HG03159 (cell line): ENCODE data around the gene IRF2.

ENCODE experiments used
- ATAC-seq: cut with Tn5 transposase; IDR thresholded peaks from one replicate; pipeline ENCODE4 v1.9.1; 2021; ENCODE audit warnings: mild to moderate bottlenecking, moderate library complexity; ENCODE audit not compliant: unreplicated experiment

Gene IRF2

DNA sequence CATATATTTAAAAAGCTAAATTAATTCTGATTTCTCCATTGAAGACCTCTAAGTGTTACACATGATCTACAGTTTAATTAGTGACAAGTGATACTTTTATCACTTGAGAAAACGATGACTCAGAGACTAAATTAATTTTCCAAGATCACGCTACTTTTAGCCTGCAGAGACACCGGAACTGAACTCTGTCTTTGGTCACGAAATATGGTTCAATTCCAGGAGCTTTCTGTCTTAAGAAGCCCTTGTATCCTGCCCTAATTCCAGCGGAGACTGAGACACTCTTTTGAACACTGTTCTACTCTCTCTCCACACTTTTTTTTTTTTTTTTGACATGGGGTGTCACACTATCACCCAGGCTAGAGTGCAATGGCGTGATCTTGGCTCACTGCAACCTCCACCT lies 63.6 kb downstream of the IRF2 start:
- no peak for ATAC-seq

DNA sequence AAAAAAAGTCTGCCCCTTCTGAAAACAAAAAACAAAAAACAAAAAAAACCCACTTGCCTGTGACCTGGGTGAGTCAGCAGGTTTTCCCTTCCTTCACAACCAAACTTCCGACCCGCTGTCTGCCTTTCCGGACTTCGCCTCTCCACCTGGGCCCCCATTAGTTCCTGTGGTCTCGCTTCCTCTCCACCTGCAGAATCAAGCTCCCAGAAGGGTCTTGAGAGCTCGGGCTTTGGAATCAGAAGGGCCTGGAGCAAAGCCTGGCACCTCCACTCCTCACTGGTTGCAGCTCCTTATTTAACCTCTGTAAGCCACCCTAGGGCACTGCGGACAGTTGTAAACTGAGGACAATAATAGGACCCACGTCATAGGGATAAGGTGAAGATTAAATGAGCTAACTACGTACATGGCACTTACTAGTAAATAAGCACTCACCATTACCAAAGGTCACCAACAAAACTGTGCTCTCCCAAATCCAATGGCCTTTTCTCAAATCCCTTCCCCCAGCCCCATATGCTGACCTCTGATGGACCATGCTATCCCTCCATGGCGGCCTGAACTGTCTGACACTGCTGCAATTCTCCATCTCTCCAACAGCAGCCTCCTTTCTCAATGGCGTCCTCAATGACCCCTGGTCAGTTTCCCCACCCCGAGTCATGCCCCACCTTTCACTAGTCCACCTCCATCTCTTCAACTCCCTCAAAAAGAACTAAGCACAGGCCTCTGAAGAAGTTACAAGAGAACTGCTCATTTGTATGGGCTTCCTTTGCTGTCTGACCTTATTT lies 64.2 kb downstream of the IRF2 start:
- ATAC-seq: no peak

DNA sequence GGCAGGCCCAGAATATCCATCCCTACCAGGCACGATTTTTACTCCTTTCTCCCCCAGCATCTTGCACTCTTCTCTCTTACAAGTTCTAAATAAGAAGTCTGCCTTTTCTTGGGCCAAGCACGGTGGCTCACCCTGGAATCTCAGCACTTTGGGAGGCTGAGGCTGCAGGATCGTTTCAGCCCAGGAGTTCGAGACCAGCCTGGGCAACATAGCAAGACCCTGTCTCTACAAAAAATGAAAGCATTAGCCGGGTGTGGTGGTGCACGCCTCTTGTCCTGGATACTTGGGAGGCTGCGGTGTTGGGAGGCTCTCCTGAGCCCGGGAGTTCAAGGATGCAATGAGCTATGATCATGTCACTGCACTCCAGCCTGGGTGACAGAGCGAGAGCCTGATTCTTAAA lies 64.8 kb downstream of the IRF2 start:
- no peak for ATAC-seq

DNA sequence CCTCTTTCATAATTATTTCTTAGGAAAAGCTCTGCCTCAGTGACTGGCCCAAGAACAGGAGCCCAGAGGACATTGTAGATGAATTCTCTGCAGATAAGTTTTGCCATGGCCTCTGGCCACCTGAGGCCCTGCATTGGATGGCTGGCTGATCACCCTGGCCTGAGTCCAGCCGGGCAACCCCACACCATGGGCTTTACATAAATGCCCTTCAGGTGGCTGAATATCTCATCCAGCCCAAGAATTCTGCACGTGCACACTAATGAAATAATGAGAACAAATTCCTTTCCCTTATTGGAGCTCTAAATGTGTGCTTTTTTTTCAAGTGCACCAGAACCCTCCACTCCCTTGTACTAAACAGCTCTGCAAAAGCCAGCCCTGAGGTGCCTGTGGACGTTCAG lies 65.7 kb downstream of the IRF2 start:
- ATAC-seq: no peak

DNA sequence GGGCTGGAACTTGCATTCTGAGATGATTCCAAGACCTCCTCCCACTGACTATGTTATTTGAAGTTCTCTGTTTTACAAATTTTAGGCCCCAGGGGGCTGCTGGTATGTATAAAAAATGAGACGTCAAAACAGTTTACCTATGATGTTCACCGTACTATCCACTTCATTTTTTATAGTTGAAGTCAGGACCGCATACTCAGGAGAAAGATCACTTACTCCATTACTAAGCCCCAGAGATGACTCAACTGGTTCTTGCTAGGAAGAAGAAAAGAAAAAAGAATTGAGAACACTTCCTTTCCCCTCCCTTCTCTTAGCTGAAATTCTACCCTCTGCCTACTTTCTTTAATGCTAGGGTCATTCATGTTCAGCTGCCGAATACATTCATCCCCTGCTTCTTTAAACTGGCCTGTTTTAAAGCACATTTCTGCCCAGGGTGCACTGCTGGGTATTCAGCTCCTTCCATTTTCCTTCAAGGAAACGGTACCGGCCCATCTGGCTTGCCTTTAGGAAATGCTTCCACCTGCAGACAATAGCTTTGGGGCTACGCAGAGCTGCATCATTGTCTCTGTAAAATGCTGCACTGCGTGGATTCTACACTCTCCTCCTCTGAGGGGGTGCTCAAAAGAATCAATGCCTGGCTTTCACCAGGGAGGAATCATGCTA lies 66.2 kb downstream of the IRF2 start:
- no peak for ATAC-seq

DNA sequence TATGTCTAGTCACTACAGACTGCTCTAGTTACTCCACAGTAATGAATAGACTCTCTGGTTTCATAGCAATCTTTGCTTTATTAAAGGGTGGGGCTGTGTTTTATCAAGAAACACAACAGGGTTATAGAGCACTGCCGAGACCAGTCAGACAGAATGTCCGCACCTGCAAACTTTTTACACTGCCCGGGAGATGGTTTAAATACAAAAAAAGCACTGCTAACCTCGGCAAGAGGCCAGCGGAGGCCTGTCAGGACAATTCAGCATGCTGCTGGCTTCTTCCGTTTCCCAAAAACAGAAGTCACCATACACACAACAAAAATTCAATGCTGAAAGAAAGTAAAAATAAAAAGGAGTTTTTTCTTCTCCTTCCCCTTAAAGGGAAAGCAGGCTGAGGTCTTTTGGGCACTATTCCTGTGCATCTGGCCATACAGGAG lies 67.4 kb downstream of the IRF2 start:
- no peak for ATAC-seq

DNA sequence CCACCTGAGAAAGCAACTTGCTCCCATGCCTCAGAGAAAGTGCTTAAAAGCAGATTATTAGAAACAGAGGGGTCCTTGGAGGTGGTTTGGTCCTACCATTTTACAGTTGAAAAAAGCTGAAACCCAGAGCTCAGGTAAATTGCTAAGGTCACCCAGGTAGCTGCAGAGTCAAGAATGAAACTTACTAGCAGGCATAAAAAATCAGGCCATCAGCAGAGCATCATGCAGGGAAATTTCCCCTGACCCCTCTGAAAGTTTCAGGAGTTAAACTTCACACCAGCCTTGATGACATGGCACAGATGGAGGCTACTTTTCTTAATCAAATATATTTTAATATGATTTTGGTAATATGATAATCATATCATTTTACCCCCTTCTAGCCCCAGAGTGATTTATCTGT lies 70.3 kb downstream of the IRF2 start:
- no peak for ATAC-seq

DNA sequence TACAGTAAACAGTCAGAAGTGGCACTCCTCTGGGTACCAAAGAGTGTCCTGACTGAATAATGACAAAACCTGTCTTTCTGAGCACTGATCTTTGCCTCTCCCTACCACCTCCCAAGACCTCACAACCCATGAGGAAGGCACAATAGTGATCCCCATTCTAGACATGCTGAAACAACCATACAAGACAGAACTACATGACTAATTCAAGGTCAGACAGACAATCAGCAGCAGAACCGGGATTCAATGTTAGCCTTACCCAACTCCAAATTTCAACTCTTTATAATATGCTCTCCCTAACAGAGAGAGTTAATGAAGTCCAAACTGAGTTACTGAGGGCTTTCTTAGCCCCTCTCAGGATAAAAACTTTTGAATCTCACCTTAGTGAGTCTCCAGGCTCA lies 71.0 kb downstream of the IRF2 start:
- ATAC-seq: no peak

DNA sequence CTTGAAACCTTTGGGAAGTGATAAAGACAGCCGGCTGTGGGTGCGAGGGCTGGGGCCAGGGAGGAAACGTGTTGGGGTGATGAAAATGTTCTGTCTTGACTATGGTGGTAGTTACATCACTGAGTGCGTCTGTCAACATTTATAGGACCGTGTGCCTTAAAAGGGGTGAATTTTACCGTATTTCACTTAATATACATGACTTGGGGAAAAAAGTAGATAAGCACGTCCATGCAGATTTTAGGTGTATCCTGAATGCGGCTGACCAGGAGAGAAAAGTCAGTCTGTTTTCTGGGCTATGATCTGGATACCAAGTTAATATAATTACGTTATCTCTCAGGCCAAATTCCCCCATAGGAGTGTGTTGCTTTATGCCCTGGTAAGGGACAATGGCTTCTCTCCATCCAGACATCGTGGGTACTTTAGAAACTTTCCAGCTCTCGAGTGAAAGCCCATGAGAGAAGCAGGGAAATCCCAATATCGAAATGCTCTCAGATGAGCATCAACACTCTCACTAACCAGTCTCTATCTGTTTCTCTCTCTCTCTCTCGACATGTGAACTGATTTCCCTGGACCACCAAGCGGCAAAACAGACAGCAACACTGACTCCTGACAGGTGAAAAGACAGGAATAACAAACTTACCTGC lies 71.5 kb downstream of the IRF2 start:
- ATAC-seq: no peak

DNA sequence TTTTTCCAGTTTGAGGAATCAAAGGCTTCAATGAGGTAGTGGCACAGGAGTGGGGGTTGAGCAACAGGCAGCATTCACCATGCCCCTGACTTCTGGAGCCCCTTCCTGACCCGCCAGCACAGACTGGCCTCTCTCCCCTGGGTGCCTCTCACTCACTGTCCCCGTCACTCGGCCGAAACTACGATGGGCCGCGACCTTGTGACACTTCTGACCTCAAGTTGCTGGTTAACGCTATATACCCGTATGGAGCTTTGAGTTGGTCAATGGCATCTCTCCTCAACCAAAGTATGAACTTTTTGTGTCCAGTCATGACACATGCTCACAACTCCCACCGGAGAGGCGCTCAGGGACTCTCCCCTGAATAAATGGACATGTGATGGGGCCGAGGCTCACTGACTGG lies 72.1 kb downstream of the IRF2 start:
- ATAC-seq: no peak

DNA sequence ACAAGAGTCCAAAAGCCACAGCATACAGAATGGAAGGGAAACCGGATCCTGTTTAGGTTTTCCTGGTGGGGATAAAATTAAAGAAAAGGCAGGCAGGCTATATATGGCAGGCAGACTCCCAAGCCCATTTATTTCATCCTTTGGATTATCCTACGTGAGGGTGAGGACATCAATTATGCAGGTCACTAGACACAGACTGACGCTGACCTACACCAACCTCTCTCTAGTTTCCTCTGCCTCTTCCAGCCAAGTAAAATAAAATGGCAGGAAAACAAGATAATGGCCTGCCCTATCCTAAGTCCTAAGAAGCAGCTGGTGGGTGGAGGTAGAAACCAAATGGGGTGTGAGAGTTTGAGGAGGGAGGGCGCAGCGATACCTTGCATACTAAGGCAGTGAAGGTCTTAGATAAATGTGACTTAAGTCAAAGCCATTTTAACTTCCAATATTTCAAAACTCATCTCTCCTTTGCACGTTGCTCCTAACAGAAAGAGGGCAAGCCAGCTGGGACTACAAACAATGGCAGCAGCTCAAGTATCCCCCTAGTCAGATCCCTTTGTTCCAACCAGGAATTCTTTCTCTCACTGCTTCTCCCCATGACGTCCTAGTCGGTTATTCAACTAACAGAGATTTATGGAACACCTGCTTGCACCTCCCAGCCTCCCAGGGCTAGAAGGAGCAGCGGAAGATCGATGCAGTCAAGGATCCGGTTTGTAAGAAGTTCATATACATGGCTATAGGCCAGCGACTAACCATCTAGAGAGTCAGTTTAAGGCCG lies 72.8 kb downstream of the IRF2 start:
- ATAC-seq: no peak

DNA sequence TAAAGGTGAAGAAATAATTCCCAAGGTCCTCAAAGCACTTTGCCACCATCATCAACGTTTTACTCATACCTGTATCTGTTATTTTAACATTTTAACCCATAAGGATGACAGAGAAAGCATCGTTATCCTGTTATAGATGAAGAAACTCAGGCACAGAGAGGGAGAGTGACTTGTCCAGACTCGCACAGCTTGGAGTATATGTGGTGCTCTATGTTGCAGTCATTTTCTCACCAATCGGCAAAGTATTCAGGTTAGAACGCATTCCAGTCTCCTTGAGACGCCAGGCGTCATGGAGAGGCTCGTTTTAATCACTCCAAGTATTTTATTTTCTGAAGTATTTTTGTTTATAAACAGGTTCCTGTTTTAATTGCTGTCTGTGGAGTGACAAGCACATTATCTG lies 73.5 kb downstream of the IRF2 start:
- no peak for ATAC-seq

DNA sequence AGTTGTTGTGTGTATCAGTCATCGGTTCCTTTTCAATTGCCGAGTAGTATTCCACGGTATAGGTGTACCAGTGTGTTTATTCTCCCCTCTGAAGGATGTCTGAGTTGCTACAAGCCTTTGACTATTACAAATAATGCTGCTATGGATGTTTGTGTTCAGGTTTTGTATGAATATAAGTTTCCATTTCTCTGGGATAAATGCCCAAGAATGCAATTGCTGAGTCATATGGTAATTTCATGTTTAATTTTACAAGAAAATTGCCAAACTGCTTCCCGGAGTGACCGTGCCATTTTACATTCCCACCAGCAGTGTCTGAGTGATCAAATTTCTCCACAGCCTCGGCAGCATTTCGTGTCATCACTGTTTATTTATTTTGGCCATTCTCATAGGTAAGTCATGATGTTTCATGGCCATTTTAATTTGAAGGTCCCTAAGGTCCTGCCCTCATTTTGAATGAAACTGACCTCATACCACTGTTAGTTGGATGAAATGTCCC lies 73.9 kb downstream of the IRF2 start:
- no peak for ATAC-seq

DNA sequence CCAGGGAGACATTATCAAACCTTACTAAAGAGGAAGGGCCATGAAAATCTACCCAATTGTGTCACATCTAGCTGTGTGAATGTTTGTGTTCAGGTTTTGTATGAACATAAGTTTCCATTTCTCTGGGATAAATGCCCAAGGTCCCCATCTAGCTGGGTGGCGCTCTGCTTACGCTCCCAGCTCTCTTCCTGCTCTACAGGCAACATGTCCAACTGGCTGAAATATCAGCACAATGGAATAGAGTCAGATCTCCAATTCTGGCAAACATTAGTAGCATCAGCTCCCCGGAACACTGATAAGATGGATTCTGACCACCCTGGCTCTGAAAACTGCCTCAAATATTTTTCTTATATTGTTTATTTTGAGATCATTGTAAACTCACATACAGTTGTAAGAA lies 74.8 kb downstream of the IRF2 start:
- no peak for ATAC-seq

DNA sequence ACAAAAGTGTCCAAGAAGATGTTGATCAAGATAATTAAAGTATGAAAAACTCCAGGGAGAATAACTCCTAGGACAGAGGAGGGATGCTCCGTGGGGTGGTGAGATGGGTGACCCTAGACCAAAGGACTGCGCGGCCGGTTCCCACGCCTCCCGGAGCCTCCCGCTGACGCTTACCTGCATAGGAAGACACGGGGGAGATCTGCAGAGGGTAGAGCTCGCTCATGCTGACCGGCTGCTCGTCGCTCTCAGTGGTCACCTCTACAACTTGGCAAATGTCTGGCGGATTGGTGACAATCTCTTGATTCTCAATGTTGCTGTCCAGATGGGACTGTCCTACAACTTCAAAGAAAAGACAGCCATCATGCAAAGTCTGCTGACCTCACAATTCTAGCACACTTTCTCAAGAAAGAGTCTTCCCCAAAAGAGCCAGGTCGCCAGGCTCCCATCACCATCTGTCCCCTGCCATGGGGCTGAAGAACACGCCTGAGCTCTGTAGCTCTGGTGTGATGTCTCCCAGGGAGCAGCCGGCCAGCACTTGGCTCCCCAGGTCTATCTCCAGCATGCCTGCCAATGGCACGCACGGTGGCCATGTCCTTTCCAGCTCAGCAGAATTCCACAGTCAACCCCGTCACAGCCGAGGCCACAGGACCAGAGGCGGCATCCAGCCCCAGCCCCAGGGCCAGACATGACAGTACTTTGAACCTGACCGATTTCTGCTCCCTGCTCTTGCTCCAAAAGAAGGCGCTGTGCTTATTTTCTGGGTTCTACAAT lies 75.4 kb downstream of the IRF2 start:
- ATAC-seq: no peak

DNA sequence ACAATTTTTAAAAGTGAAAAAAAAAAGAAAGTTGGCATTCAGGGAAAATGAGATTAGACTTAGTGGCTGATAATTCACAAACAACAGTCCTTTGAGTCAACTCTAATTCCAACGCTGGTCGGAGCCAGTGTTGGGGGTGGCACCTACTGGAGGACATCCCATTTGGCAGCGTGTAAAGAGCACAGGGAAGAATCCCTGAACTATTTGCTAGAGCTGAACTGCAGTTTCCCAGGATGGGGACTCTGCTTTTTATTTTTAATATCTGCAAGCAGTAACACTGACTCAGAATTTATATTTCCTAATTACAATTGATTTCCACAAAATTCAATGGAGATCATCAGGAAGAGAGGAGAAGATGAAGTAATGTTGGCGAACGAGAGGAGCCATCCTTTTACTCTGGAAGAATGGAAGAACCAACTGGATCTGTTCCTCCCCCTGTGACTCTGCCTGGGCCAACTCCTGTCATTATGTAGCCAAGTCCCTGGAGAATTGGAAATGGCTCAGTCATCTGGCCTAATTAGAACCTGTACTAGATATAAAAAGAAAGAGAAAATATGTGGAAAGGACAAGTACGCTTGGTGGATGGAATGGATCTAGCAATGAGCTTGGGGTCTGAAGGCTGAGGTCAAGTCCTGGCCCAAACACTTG lies 76.7 kb downstream of the IRF2 start:
- ATAC-seq: no peak

DNA sequence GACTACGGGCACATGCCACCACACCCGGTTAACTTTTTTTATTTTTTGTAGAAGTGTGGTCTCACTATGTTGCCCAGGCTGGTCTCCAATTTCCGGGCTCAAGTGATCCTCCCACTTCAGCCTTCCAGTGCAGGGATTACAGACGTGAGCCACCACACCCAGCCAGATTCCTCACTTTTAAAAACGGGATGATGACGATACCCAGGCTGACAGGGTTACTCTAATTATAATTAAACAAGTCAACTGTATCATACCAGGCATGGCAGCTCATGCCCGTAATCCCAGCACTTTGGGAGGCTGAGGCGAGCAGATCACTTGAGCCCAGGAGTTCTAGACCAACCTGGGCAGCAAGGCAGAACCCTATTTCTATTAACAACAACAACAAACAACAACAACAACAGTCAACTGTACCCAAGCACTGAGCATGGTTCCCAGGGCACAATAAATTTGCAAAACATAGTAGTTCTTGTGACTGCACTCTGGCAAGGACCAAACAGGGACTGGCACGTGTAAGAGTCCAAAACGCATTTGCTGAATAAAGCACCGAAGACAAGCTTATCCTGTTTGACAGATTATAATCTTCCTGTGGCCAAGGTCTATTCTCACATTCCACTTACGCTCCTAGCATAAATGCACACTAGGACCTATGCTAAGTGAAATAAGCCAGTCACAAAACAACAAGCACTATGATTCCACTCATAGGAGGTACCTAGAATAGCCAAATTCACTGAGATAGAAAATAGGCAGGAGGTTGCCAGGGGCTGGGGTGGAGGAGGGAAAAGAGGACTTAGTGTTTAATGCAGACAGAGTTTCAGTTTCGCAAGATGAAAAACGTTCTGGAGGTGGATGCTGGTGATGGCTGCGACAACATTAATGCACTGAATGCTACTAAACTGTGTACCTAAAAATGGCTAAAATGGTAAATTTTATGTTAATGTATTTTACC lies 77.5 kb downstream of the IRF2 start:
- ATAC-seq: no peak

DNA sequence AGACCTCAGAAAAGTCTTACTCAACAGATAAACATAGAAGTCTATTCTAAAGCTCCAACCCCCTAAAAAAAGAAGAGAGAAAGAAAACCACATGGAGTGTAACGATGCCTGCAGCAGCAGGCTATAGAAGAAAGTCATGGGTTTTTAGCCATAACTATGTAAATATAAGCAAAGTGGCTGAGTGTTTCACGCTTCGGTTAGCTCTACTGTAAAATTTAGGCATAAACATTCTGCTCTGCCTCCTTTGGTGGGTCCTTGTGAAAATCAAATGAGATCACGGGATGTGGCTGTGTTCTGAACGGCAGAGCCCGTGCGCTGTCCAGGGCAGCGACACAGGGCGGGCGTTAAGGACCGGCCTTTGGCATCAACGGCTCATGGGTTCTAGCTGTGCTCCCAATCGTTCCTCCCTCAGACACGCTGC lies 78.4 kb downstream of the IRF2 start:
- ATAC-seq: peak; percentile 80

DNA sequence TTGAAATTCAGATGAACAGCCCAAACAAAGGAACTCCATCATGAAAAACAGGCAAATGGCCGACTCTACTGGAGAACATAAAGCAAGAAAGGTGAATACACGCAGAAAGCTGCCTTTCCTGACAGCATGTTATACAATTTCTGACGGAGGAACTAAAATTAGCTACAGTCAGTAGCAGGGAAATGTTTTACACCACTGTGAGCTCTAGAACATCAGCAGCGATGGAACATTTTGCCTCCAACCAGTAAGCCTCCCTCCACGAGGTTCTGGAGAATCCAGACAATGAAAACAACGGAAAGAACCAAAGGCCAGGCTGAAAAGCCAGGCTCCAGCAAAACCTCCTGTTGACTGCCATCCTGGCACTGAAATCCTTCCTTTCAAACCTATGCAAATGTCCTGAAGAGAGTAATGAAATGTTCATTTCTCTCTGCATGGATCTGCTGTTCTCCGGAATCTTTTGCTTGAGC lies 78.9 kb downstream of the IRF2 start:
- peak; percentile 21 for ATAC-seq
